Measurements from ENCODE around the gene TMTC1.

TMTC1 gene

DNA sequence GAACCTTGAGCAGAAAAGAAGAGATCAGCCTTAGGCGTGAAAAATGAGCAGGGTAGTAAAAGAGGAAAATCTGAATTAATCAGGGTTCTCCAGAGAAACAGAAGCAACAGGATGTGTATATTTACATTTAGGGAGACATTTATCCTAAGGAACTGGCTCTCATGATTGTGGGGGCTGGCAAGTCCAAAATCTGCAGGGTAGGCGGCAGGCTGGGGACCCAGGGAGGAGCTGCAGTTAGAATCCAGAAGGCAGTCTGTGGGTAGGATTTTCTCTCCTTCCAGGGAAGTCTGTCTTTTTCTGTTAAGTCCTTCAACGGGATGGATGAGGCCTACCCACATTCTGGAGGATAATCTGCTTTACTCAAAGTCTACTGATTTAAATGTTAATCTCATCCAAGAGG lies 218.8 kb downstream of the TMTC1 start:
- no peak for DNase-seq (ENCODE audit: low read depth)
- TF ChIP-seq, protein P1, sequence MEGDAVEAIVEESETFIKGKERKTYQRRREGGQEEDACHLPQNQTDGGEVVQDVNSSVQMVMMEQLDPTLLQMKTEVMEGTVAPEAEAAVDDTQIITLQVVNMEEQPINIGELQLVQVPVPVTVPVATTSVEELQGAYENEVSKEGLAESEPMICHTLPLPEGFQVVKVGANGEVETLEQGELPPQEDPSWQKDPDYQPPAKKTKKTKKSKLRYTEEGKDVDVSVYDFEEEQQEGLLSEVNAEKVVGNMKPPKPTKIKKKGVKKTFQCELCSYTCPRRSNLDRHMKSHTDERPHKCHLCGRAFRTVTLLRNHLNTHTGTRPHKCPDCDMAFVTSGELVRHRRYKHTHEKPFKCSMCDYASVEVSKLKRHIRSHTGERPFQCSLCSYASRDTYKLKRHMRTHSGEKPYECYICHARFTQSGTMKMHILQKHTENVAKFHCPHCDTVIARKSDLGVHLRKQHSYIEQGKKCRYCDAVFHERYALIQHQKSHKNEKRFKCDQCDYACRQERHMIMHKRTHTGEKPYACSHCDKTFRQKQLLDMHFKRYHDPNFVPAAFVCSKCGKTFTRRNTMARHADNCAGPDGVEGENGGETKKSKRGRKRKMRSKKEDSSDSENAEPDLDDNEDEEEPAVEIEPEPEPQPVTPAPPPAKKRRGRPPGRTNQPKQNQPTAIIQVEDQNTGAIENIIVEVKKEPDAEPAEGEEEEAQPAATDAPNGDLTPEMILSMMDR (IDR thresholded peaks at IDR 0.05; ENCODE audit: low read depth, low read length): no peak
- TF ChIP-seq, protein P2, sequence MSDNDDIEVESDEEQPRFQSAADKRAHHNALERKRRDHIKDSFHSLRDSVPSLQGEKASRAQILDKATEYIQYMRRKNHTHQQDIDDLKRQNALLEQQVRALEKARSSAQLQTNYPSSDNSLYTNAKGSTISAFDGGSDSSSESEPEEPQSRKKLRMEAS (IDR thresholded peaks at IDR 0.05; ENCODE audit: low read depth, low read length): no peak
- TF ChIP-seq POLR2A (IDR thresholded peaks at IDR 0.05; ENCODE audit: extremely low read depth, insufficient read length) (no peak), MYC (IDR thresholded peaks at IDR 0.05; ENCODE audit: low read depth, low read length) (no peak)

DNA sequence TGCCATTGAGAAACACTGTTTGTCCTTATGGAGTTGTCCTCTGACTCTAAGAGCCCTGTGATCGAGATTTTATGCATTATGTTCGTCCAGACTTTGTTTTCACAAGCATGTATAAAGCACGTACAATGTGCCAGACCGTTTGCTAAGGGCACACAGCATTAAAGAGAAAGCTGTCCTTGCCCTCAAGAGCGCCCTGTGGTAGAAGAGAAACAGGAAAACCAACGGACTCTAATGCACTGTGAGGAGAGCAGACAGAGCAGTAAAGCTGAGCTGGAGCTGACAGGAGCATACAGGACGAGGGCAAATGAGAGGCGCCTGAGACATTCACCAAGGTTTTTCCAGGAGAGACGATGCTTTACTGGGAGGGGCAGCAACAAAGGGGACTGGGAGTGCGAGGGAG lies 220.1 kb downstream of the TMTC1 start:
- DNase-seq (ENCODE audit: low read depth): no peak
- H3K4me3 ChIP-seq (ENCODE audit: low read depth, low read length): no peak overlapping the region
- TF ChIP-seq, protein P1 (IDR thresholded peaks at IDR 0.05; ENCODE audit: low read depth, low read length): no peak
- TF ChIP-seq POLR2A (IDR thresholded peaks at IDR 0.05; ENCODE audit: extremely low read depth, insufficient read length): no peak
- no peak for TF ChIP-seq MYC (IDR thresholded peaks at IDR 0.05; ENCODE audit: low read depth, low read length)
- TF ChIP-seq, protein P2 (IDR thresholded peaks at IDR 0.05; ENCODE audit: low read depth, low read length): no peak

More for the DNA sequence above, 218.8 kb downstream of the TMTC1 start:
- H3K4me3 ChIP-seq (ENCODE audit: low read depth, low read length): no peak overlapping the region

DNA sequence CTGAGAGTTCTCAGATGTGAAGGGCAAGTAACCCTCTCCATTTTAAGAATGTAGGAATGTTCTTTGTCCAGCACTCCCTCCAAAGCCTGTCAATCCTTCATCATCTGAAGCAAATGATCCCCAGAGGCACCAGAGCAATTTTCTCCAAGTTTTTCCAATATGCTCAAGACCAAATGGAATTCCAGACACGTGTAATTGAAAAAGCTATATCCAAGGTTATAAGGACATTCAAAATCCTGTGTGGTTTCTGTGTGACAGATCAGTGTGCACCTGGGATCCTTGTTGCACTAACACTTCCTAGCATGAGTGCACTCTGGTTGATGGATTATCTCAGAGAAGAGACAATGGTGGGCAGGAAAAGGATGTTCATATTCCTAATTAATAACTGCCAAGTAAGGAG lies 220.7 kb downstream of the TMTC1 start:
- TF ChIP-seq, protein P1 (IDR thresholded peaks at IDR 0.05; ENCODE audit: low read depth, low read length): no peak
- DNase-seq (ENCODE audit: low read depth): no peak
- no peak overlapping the region for H3K4me3 ChIP-seq (ENCODE audit: low read depth, low read length)

DNA sequence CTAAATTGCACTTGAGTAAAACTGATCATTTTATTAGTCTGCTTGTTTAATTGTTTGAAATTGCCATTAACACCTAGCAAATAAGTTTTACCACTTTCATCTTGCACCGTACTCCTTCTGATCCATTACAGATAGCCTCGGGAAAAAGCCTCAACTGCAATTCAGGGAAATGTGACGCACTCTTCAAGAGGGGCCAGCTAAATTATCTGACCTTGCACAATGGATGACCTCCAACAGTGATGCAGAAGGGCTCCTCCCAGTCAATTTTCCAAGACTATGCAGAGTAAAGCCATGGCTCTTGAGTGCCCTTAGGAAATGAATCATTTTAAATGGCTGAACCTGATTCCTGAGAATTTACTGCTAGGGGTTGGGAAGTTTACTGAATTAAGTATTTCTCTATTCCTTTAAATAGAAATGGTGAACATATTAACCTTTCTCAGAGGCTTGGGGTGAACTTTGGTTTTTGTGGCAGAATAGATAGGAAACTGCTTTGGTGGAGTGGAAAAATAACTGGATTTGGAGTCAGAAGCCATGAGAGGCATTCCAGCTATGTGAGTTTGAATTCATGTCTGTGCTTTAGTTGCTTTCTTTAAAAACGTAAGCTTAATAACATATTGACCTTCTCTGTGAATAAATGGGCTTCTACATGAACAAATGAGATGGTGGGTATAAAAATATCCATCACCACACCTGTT lies 221.5 kb downstream of the TMTC1 start:
- no peak for DNase-seq (ENCODE audit: low read depth)
- no peak for TF ChIP-seq POLR2A (IDR thresholded peaks at IDR 0.05; ENCODE audit: extremely low read depth, insufficient read length)
- TF ChIP-seq, protein P1 (IDR thresholded peaks at IDR 0.05; ENCODE audit: low read depth, low read length): no peak
- TF ChIP-seq, protein P2 (IDR thresholded peaks at IDR 0.05; ENCODE audit: low read depth, low read length): no peak
- TF ChIP-seq MYC (IDR thresholded peaks at IDR 0.05; ENCODE audit: low read depth, low read length): no peak
- H3K4me3 ChIP-seq (ENCODE audit: low read depth, low read length): no peak overlapping the region

DNA sequence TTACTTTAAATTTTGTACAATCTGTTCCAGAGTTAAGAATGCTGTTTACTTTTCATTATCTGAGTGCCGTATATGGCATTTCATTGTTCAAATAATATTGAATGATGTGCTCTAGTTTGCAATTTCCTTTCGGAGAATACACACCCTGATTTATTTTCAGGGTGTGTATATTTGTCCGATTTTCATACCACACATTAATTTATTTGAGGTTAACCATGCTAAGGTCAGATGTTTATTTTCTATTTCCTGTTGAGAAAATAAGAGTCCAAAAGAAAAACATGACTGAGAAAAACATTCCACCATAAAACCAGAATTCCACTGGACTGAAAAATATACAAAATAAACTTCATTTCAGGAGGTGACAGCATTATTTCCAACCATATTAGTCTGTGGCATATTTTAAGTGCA lies 222.1 kb downstream of the TMTC1 start:
- TF ChIP-seq POLR2A (IDR thresholded peaks at IDR 0.05; ENCODE audit: extremely low read depth, insufficient read length): no peak
- TF ChIP-seq, protein P1 (IDR thresholded peaks at IDR 0.05; ENCODE audit: low read depth, low read length): no peak
- TF ChIP-seq, protein P2 (IDR thresholded peaks at IDR 0.05; ENCODE audit: low read depth, low read length): no peak
- no peak for TF ChIP-seq MYC (IDR thresholded peaks at IDR 0.05; ENCODE audit: low read depth, low read length)
- H3K4me3 ChIP-seq (ENCODE audit: low read depth, low read length): no peak overlapping the region
- DNase-seq (ENCODE audit: low read depth): no peak

DNA sequence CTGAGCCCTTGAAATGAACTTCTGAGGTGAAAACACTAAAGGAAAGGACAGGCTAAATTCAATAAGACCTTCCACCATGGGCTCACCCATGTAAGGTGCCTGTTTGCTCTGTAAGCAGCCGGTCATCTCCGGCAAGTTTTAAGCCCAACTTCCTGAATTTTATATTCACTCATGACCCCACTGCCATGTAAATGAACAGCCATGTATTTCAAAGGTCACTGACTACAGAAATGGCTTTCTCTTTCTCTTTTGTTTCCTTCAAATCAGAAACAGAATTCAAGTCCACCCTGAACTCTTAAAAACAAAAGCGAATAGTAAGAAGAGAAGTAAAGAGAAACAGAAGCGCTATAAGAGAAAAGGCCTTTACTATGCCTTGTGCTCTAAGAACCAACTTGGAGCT lies 224.5 kb downstream of the TMTC1 start:
- H3K4me3 ChIP-seq (ENCODE audit: low read depth, low read length): no peak overlapping the region
- no peak for DNase-seq (ENCODE audit: low read depth)
- TF ChIP-seq, protein P1 (IDR thresholded peaks at IDR 0.05; ENCODE audit: low read depth, low read length): no peak
- TF ChIP-seq MYC (IDR thresholded peaks at IDR 0.05; ENCODE audit: low read depth, low read length) (no peak), POLR2A (IDR thresholded peaks at IDR 0.05; ENCODE audit: extremely low read depth, insufficient read length) (no peak)
- TF ChIP-seq, protein P2 (IDR thresholded peaks at IDR 0.05; ENCODE audit: low read depth, low read length): no peak

All from NB4 (cell line).